ENCODE results near the gene FERMT3. TPM values are rescaled to one million over a fixed set of nuclear protein-coding genes. Genes with fewer than 3 reads are reported as not detected.

Gene FERMT3
- total RNA-seq, 1 donor from 2014 or later, result 6.9 TPM

- DNase-seq (no peak), ATAC-seq (no peak)
- intact Hi-C loops (cut with micrococcal nuclease), result no loop called here
Observed at GRCh38 chr11:64231546-64231945, 25.0 kb downstream of the FERMT3 start.

GRCh38 chr11:64232182-64232966 lies 25.9 kb downstream of the FERMT3 start:
- intact Hi-C loops (cut with micrococcal nuclease), result no loop called here
- DNase-seq (no peak), ATAC-seq (no peak)

GRCh38 chr11:64232967-64233315 lies 26.4 kb downstream of the FERMT3 start:
- ATAC-seq, result no peak
- intact Hi-C loops (cut with micrococcal nuclease), result no loop called here

GRCh38 chr11:64233913-64234586 lies 27.5 kb downstream of the FERMT3 start, which contains the start of gene VEGFB:
VEGFB (plus strand) TSS chr11:64234584; CDS start chr11:64234834, 250 bp downstream.
- intact Hi-C loops (cut with micrococcal nuclease), result no loop called here
- peak; percentile 89 for DNase-seq
- ATAC-seq, result peak; percentile 67

More at GRCh38 chr11:64232967-64233315, 26.4 kb downstream of the FERMT3 start:
- no peak for DNase-seq

- DNase-seq (peak; percentile 81), ATAC-seq (peak; percentile 41)
- intact Hi-C loops (cut with micrococcal nuclease), result no loop called here
Observed at GRCh38 chr11:64234647-64235379, 28.3 kb downstream of the FERMT3 start.

GRCh38 chr11:64235437-64236161 lies 29.1 kb downstream of the FERMT3 start:
- intact Hi-C loops (cut with micrococcal nuclease), result no loop called here
- ATAC-seq, result no peak
- DNase-seq, result no peak

- no peak for DNase-seq
- ATAC-seq, result no peak
- intact Hi-C loops (cut with micrococcal nuclease), result no loop called here
Observed at GRCh38 chr11:64237484-64237951, 31.0 kb downstream of the FERMT3 start.

GRCh38 chr11:64238076-64238475 lies 31.6 kb downstream of the FERMT3 start:
- intact Hi-C loops (cut with micrococcal nuclease), result no loop called here
- DNase-seq, result peak; percentile 26
- no peak for ATAC-seq

GRCh38 chr11:64238999-64239398 lies 32.5 kb downstream of the FERMT3 start:
- intact Hi-C loops (cut with micrococcal nuclease), result no loop called here
- DNase-seq, result peak; percentile 27

GRCh38 chr11:64239662-64240434 lies 33.3 kb downstream of the FERMT3 start:
- no peak for ATAC-seq
- intact Hi-C loops (cut with micrococcal nuclease), result no loop called here
- peak; percentile 25 for DNase-seq

More at GRCh38 chr11:64238999-64239398, 32.5 kb downstream of the FERMT3 start:
- ATAC-seq, result no peak

GRCh38 chr11:64240435-64241240 lies 34.1 kb downstream of the FERMT3 start, which contains the start of gene FKBP2:
FKBP2 (plus strand) TSS chr11:64241095; CDS start chr11:64242388, 1,293 bp downstream.
- intact Hi-C loops (cut with micrococcal nuclease), result no loop called here
- ATAC-seq (peak; percentile 76), DNase-seq (peak; percentile 99)

GRCh38 chr11:64241241-64241490 lies 34.6 kb downstream of the FERMT3 start:
- peak; percentile 85 for ATAC-seq
- peak; percentile 100 for DNase-seq
- intact Hi-C loops (cut with micrococcal nuclease), result no loop called here

GRCh38 chr11:64241491-64242374 lies 35.2 kb downstream of the FERMT3 start:
- DNase-seq (peak; percentile 68), ATAC-seq (peak; percentile 12)
- intact Hi-C loops (cut with micrococcal nuclease), result no loop called here

GRCh38 chr11:64243236-64243854 lies 36.8 kb downstream of the FERMT3 start:
- no peak for DNase-seq
- intact Hi-C loops (cut with micrococcal nuclease), result no loop called here
- no peak for ATAC-seq

GRCh38 chr11:64244107-64244506 lies 37.6 kb downstream of the FERMT3 start:
- ATAC-seq, result no peak
- DNase-seq, result no peak
- intact Hi-C loops (cut with micrococcal nuclease), result no loop called here

GRCh38 chr11:64244966-64245365 lies 38.4 kb downstream of the FERMT3 start:
- DNase-seq, result no peak
- intact Hi-C loops (cut with micrococcal nuclease), result no loop called here
- no peak for ATAC-seq

All from left ventricle myocardium superior (tissue), 1 donor.